ENCODE data around the gene ANXA6.

ANXA6 gene

GRCh38 chr5:151075698-151076331, 81.8 kb downstream of the ANXA6 start:
- peaks cover 61% of the 10 kb centered on the region for H3K36me3 ChIP-seq (replicated peaks; ENCODE audit: low read depth, low read length)
- peaks cover 100% of the 10 kb centered on the region for H3K79me2 ChIP-seq (ENCODE audit: low read length)
- H3K4me2 ChIP-seq (ENCODE audit: low read length), result no peak overlapping the region
- H3K9ac ChIP-seq (ENCODE audit: low read length), result no peak overlapping the region
- H3K27me3 ChIP-seq (ENCODE audit: low read depth, low read length), result no peaks in the 10 kb centered on the region
- no peaks in the 10 kb centered on the region for H3K9me3 ChIP-seq (ENCODE audit: insufficient read depth, low read length)
- TF ChIP-seq CTCF (IDR thresholded peaks at IDR 0.05; ENCODE audit: low read depth, low read length) (no peak), EZH2phosphoT487 (IDR thresholded peaks at IDR 0.05; ENCODE audit: low read depth) (no peak)
- peaks cover 64% of the 10 kb centered on the region for H3K4me1 ChIP-seq (ENCODE audit: low read length)
- H3K27ac ChIP-seq (ENCODE audit: low read length), result no peak overlapping the region
- H3K4me3 ChIP-seq (ENCODE audit: low read length), result no peak overlapping the region
- peaks cover 74% of the 10 kb centered on the region for H4K20me1 ChIP-seq (ENCODE audit: insufficient read depth, low read length)
- H2AFZ ChIP-seq (ENCODE audit: low read depth, low read length), result no peak overlapping the region

- Histone ChIP-seq H3K4me1 (ENCODE audit: low read length) (peaks cover 76% of the 10 kb centered on the region), H3K9ac (ENCODE audit: low read length) (no peak overlapping the region), H3K79me2 (ENCODE audit: low read length) (peaks cover 100% of the 10 kb centered on the region), H3K4me2 (ENCODE audit: low read length) (no peak overlapping the region), H3K9me3 (ENCODE audit: insufficient read depth, low read length) (no peaks in the 10 kb centered on the region), H3K36me3 (replicated peaks; ENCODE audit: low read depth, low read length) (peaks cover 62% of the 10 kb centered on the region), H3K27ac (ENCODE audit: low read length) (no peak overlapping the region), H3K4me3 (ENCODE audit: low read length) (no peak overlapping the region), H4K20me1 (ENCODE audit: insufficient read depth, low read length) (peaks cover 87% of the 10 kb centered on the region), H2AFZ (ENCODE audit: low read depth, low read length) (no peak overlapping the region), H3K27me3 (ENCODE audit: low read depth, low read length) (no peaks in the 10 kb centered on the region)
- TF ChIP-seq CTCF (IDR thresholded peaks at IDR 0.05; ENCODE audit: low read depth, low read length) (no peak), EZH2phosphoT487 (IDR thresholded peaks at IDR 0.05; ENCODE audit: low read depth) (no peak)
Observed at GRCh38 chr5:151074557-151074956, 83.0 kb downstream of the ANXA6 start.

GRCh38 chr5:151073280-151073679, 84.3 kb downstream of the ANXA6 start:
- peaks cover 100% of the 10 kb centered on the region for H3K79me2 ChIP-seq (ENCODE audit: low read length)
- H3K4me3 ChIP-seq (ENCODE audit: low read length), result no peak overlapping the region
- TF ChIP-seq EZH2phosphoT487 (IDR thresholded peaks at IDR 0.05; ENCODE audit: low read depth) (no peak), CTCF (IDR thresholded peaks at IDR 0.05; ENCODE audit: low read depth, low read length) (no peak)
- no peak overlapping the region for H3K9ac ChIP-seq (ENCODE audit: low read length)
- H3K36me3 ChIP-seq (replicated peaks; ENCODE audit: low read depth, low read length), result peaks cover 63% of the 10 kb centered on the region
- no peak overlapping the region for H3K4me2 ChIP-seq (ENCODE audit: low read length)
- H2AFZ ChIP-seq (ENCODE audit: low read depth, low read length), result no peak overlapping the region
- H3K27ac ChIP-seq (ENCODE audit: low read length), result no peak overlapping the region
- no peaks in the 10 kb centered on the region for H3K9me3 ChIP-seq (ENCODE audit: insufficient read depth, low read length)
- H3K4me1 ChIP-seq (ENCODE audit: low read length), result peaks cover 79% of the 10 kb centered on the region
- no peaks in the 10 kb centered on the region for H3K27me3 ChIP-seq (ENCODE audit: low read depth, low read length)
- peaks cover 99% of the 10 kb centered on the region for H4K20me1 ChIP-seq (ENCODE audit: insufficient read depth, low read length)

- Histone ChIP-seq H3K27me3 (ENCODE audit: low read depth, low read length) (no peaks in the 10 kb centered on the region), H3K36me3 (replicated peaks; ENCODE audit: low read depth, low read length) (peaks cover 64% of the 10 kb centered on the region), H3K9ac (ENCODE audit: low read length) (no peak overlapping the region), H2AFZ (ENCODE audit: low read depth, low read length) (no peak overlapping the region), H3K9me3 (ENCODE audit: insufficient read depth, low read length) (no peaks in the 10 kb centered on the region), H3K4me1 (ENCODE audit: low read length) (peaks cover 79% of the 10 kb centered on the region), H3K4me2 (ENCODE audit: low read length) (no peak overlapping the region), H4K20me1 (ENCODE audit: insufficient read depth, low read length) (peaks cover 100% of the 10 kb centered on the region), H3K27ac (ENCODE audit: low read length) (no peak overlapping the region), H3K79me2 (ENCODE audit: low read length) (peaks cover 100% of the 10 kb centered on the region), H3K4me3 (ENCODE audit: low read length) (no peak overlapping the region)
- no peak for TF ChIP-seq EZH2phosphoT487 (IDR thresholded peaks at IDR 0.05; ENCODE audit: low read depth)
- no peak for TF ChIP-seq CTCF (IDR thresholded peaks at IDR 0.05; ENCODE audit: low read depth, low read length)
Observed at GRCh38 chr5:151072630-151073025, 85.0 kb downstream of the ANXA6 start.

Measured in OCI-LY3 (cell line).